ENCODE data around the gene IL1RL1.

Gene IL1RL1

GRCh38 chr2:102399499-102400141, 88.3 kb downstream of the IL1RL1 start:
- no peak for DNase-seq (ENCODE audit: low spot score)
- Histone ChIP-seq H3K27ac (no peak overlapping the region), H3K4me3 (no peak overlapping the region)
- TF ChIP-seq, protein P1, sequence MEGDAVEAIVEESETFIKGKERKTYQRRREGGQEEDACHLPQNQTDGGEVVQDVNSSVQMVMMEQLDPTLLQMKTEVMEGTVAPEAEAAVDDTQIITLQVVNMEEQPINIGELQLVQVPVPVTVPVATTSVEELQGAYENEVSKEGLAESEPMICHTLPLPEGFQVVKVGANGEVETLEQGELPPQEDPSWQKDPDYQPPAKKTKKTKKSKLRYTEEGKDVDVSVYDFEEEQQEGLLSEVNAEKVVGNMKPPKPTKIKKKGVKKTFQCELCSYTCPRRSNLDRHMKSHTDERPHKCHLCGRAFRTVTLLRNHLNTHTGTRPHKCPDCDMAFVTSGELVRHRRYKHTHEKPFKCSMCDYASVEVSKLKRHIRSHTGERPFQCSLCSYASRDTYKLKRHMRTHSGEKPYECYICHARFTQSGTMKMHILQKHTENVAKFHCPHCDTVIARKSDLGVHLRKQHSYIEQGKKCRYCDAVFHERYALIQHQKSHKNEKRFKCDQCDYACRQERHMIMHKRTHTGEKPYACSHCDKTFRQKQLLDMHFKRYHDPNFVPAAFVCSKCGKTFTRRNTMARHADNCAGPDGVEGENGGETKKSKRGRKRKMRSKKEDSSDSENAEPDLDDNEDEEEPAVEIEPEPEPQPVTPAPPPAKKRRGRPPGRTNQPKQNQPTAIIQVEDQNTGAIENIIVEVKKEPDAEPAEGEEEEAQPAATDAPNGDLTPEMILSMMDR (IDR thresholded peaks at IDR 0.05) = no peak

DNA sequence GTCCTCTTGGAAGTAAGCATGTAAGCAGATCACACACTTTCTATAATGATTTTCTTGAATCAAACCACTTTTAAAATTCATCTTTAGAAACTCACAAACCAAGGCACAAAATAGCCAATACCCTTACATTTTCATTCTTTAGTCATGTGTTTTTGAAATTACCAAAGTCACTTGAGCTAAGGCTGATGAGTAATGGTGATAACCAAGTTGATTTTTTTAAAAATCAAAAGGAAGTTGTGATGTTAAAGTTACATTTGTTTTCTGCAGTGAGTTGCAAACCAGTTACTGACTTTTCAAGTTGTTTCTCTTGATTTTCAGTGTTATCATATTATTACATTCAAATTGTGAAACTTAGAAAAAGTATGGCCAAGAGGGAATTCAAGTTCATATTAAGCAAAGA, 90.1 kb downstream of the IL1RL1 start:
- no peak overlapping the region for H3K27ac ChIP-seq
- TF ChIP-seq, protein P1 (IDR thresholded peaks at IDR 0.05) = no peak
- DNase-seq (ENCODE audit: low spot score) = no peak
- H3K4me3 ChIP-seq = no peak overlapping the region

Data from coronary artery (tissue), 2 donors.